GM12878 (cell line): ENCODE data around the gene TRAF3. TPM values are rescaled to one million over a fixed set of nuclear protein-coding genes. Genes with fewer than 3 reads are reported as not detected.

Experiments used
- ATAC-seq: fragments of 200-7000 bp; cut with Tn5 transposase; 3 replicates; pipeline ENCODE4 v1.9.1; 2020; ENCODE audit warnings: mild to moderate bottlenecking, moderate library complexity
- BruUV-seq: library from RNA; stranded (reverse); fragments of 400-500 nt; replicated peaks from 2 replicates; lab custom pipeline; 2021; lab: Mats Ljungman, UMichigan
- CTCF ChIA-PET: fragments of 300-600 bp; sonication (Branson Sonifier 250); formaldehyde crosslinking; extraction: SDS; loops from one replicate; lab custom pipeline; 2021; ENCODE audit warnings: inconsistent platforms; lab: Yijun Ruan, JAX
- POLR2A ChIA-PET: fragments of 350-600 bp; formaldehyde crosslinking; extraction: SDS; loops from one replicate; lab custom pipeline; 2021; ENCODE audit warnings: inconsistent platforms; lab: Charles Lee
- RAD21 ChIA-PET: fragments of 300-600 bp; sonication (Branson Sonifier 250); formaldehyde crosslinking; loops from one replicate; lab custom pipeline; 2023; ENCODE audit warnings: antibody characterized with exemption; ENCODE audit not compliant: unreplicated experiment; lab: Charles Lee
- SMC1A ChIA-PET: fragments of 300-600 bp; sonication (Branson Sonifier 250); formaldehyde crosslinking; loops from one replicate; lab custom pipeline; 2023; ENCODE audit not compliant: unreplicated experiment, uncharacterized antibody; lab: Charles Lee
- DNase-seq: peaks from one replicate; pipeline ENCODE4 v3.0.0-alpha.2; 2011; ENCODE audit warnings: low read depth, low spot score
- FAIRE-seq: peaks from 3 replicates; lab custom pipeline; 2011; peaks lifted over from hg19 to GRCh38; lab: Jason Lieb, UNC
- H2AFZ ChIP-seq: 2 replicates; pipeline ENCODE4 v1.6.0; 2011; ENCODE audit warnings: low read depth, low read length, control low read depth; ENCODE audit not compliant: control insufficient read depth
- H3K27ac ChIP-seq: 2 replicates; pipeline ENCODE4 v1.5.1; 2011; ENCODE audit warnings: control low read depth; ENCODE audit not compliant: control insufficient read depth, insufficient read depth
- H3K27me3 ChIP-seq, 2 experiments: replicated peaks in 1 of 2; 2 replicates each; pipeline versions ENCODE4 v1.6.0 to v1.6.1; 2011; ENCODE audit warnings: low read length in 1 of 2; ENCODE audit not compliant: control insufficient read depth in 2 of 2, insufficient read depth in 2 of 2
- H3K36me3 ChIP-seq, 2 experiments: 2 replicates each; pipeline ENCODE4 v1.5.1; 2011; ENCODE audit warnings: low read length in 1 of 2; ENCODE audit not compliant: control insufficient read depth in 2 of 2, insufficient read depth in 2 of 2
- H3K4me1 ChIP-seq: 2 replicates; pipeline ENCODE4 v1.6.1; 2011; ENCODE audit warnings: mild to moderate bottlenecking, low read length, moderate library complexity, mixed read lengths; ENCODE audit not compliant: control insufficient read depth, insufficient read depth
- H3K4me2 ChIP-seq: 2 replicates; pipeline ENCODE4 v1.6.0; 2011; ENCODE audit warnings: control low read depth; ENCODE audit not compliant: control insufficient read depth, insufficient read depth
- H3K4me3 ChIP-seq: fragments of 200-600 bp; sonication (generic); 2 replicates; pipeline ENCODE4 v1.5.1; 2016
- H3K79me2 ChIP-seq: 2 replicates; pipeline ENCODE4 v1.6.0; 2011; ENCODE audit warnings: low read length; ENCODE audit not compliant: control insufficient read depth, insufficient read depth
- H3K9ac ChIP-seq: 2 replicates; pipeline ENCODE4 v1.8.0; 2011; ENCODE audit warnings: low read length, control low read depth, mixed read lengths; ENCODE audit not compliant: control insufficient read depth, insufficient read depth
- H3K9me3 ChIP-seq: replicated peaks from 3 replicates; pipeline ENCODE4 v1.5.1; 2011; ENCODE audit warnings: mild to moderate bottlenecking, low read length; ENCODE audit not compliant: control insufficient read depth, insufficient read depth
- H4K20me1 ChIP-seq: 2 replicates; pipeline ENCODE4 v1.6.0; 2011; ENCODE audit not compliant: control insufficient read depth, insufficient read depth
- KDM1A ChIP-seq: fragments of 200-600 bp; sonication (generic); IDR thresholded peaks from 2 replicates; pipeline ENCODE4 v1.6.1; 2016; ENCODE audit warnings: borderline replicate concordance
- NKRF ChIP-seq: fragments of 450-650 bp; conservative IDR thresholded peaks from 2 replicates; pipeline ENCODE4 v1.6.1; 2017; ENCODE audit warnings: mild to moderate bottlenecking, moderate library complexity
- RAD21 ChIP-seq: IDR thresholded peaks from 2 replicates; pipeline ENCODE4 v1.6.1; 2011; ENCODE audit warnings: mild to moderate bottlenecking, low read depth, low read length, moderate library complexity; ENCODE audit not compliant: insufficient read depth
- YY1 ChIP-seq: IDR thresholded peaks from 2 replicates; pipeline ENCODE4 v1.6.1; 2011; ENCODE audit warnings: low read depth, mild to moderate bottlenecking, low read length
- WGBS: methylation state at CpG from one replicate; pipeline ENCODE4 v1.1.6; 2016; ENCODE audit warnings: low lambda C conversion rate; ENCODE audit not compliant: insufficient replicate concordance, insufficient coverage; ENCODE audit errors: missing lambda C conversion rate; 5-methylcytosine and 5-hydroxymethylcytosine counted together
- in situ Hi-C: fragments of 300-500 bp; cut with MboI; formaldehyde crosslinking; loops from 9 replicates; pipeline ENCODE4 v1.14.3; 2018; ENCODE audit warnings: mixed read lengths
- intact Hi-C: fragments of 100-400 bp; cut with micrococcal nuclease; formaldehyde crosslinking; loops from one replicate; pipeline ENCODE4 v1.14.2; 2022; ENCODE audit not compliant: unreplicated experiment
- polyA plus RNA-seq, 11 experiments: library from polyadenylated mRNA; depleted of rRNA in 4 of 11; unstranded in 6 of 11; stranded (reverse) in 5 of 11; fragments of >200 nt; fragmentation: Nextera tagmentation in 4 of 11; fragmentation: Illumina TruSeq in 1 of 11; extraction: Ambion mirVana in 4 of 11; extraction: Trizol in 1 of 11; gene quantifications; 1 replicate in 1 of 11; 2 replicates in 10 of 11; pipeline versions ENCODE4 v1.2.1 to v1.2.3, GENCODE V29; 2011 to 2016; ENCODE audit warnings: inconsistent platforms in 2 of 11, missing spikeins in 2 of 11, low read depth in 1 of 11
- total RNA-seq, 4 experiments: library from RNA; depleted of rRNA in 3 of 4; stranded (reverse); fragments of >200 nt in 3 of 4; fragmentation: Illumina TruSeq in 1 of 4; extraction: Trizol in 1 of 4; gene quantifications; 2 replicates each; pipeline versions ENCODE4 v1.2.1 to v1.2.3, GENCODE V29; 2013 to 2021
- TF ChIP-seq, protein P1 (sequence below): fragments of 450-650 bp; IDR thresholded peaks from 2 replicates; pipeline ENCODE4 v1.6.1; 2016; ENCODE audit warnings: mild to moderate bottlenecking

TRAF3 gene
- total and polyA plus RNA-seq, 10 of the 15 experiments (the other 5 are each of a cell fraction or from before 2014, with no cell fraction given) = 3.0 to 70.1 (median 36.5) TPM

GRCh38 chr14:102918438-102918837 lies 141.2 kb downstream of the TRAF3 start:
- RAD21 ChIA-PET = interaction anchor here (1.0 to 1.3 kb wide), 2 partner anchors 10 to 223 kb away, joined by 3 to 18 read pairs; no protein-coding TSS in a partner anchor
- no peaks in the 10 kb centered on the region for H3K9me3 ChIP-seq
- peaks cover 19% of the 10 kb centered on the region for H3K4me1 ChIP-seq
- H3K4me2 ChIP-seq = no peak overlapping the region
- H3K4me3 ChIP-seq = no peak overlapping the region
- intact Hi-C loops (loop anchor here (1.0 to 10.0 kb wide), 4 partner anchors 141 to 394 kb away; partner anchors contain the start of genes RCOR1 and TRAF3), in situ Hi-C loops (no loop called here)
- no peak overlapping the region for H2AFZ ChIP-seq
- BruUV-seq = TSS peak; percentile 31
- TF ChIP-seq, protein P1, sequence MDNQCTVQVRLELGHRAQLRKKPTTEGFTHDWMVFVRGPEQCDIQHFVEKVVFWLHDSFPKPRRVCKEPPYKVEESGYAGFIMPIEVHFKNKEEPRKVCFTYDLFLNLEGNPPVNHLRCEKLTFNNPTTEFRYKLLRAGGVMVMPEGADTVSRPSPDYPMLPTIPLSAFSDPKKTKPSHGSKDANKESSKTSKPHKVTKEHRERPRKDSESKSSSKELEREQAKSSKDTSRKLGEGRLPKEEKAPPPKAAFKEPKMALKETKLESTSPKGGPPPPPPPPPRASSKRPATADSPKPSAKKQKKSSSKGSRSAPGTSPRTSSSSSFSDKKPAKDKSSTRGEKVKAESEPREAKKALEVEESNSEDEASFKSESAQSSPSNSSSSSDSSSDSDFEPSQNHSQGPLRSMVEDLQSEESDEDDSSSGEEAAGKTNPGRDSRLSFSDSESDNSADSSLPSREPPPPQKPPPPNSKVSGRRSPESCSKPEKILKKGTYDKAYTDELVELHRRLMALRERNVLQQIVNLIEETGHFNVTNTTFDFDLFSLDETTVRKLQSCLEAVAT = no peak
- TF ChIP-seq KDM1A (no peak), RAD21 (no peak), NKRF (no peak), YY1 (no peak)
- DNase-seq (no peak), ATAC-seq (no peak), FAIRE-seq (no peak)
- 20% methylated on average over 2 of the region's 2 CpGs for WGBS
- H4K20me1 ChIP-seq = no peaks in the 10 kb centered on the region
- SMC1A ChIA-PET = interaction anchor here (1.0 to 5.4 kb wide), 3 partner anchors 144 to 223 kb away, joined by 3 to 52 read pairs (median 5); no protein-coding TSS in a partner anchor
- no peaks in the 10 kb centered on the region; a peak in 1 of 4 replicates for H3K36me3 ChIP-seq
- H3K27ac ChIP-seq = no peak overlapping the region
- no peaks in the 10 kb centered on the region for H3K79me2 ChIP-seq
- CTCF ChIA-PET = interaction anchor here (0.5 to 4.5 kb wide), 9 partner anchors 94 to 482 kb away, joined by 3 to 47 read pairs (median 6); no protein-coding TSS in a partner anchor
- H3K27me3 ChIP-seq = peaks cover 0 to 4% of the 10 kb centered on the region in 2 experiments; a peak in 2 of 4 replicates
- POLR2A ChIA-PET = no interaction called here
- no peak overlapping the region for H3K9ac ChIP-seq
